CD4-positive, alpha-beta T cell (primary cell): ENCODE data around the gene CALML5. TPM values are rescaled to one million over a fixed set of nuclear protein-coding genes. Genes with fewer than 3 reads are reported as not detected.

Source experiments
- ATAC-seq: fragments of 200-7000 bp; cut with Tn5 transposase; one replicate; pipeline ENCODE4 v1.10.0; 2022; ENCODE audit warnings: mild to moderate bottlenecking; ENCODE audit not compliant: poor library complexity
- CTCF ChIA-PET: fragments of 350-600 bp; sonication (Branson Sonifier 250); formaldehyde crosslinking; loops from one replicate; lab custom pipeline; 2021; ENCODE audit warnings: antibody characterized with exemption, inconsistent platforms; lab: Charles Lee
- POLR2A ChIA-PET: fragments of 350-600 bp; sonication (Branson Sonifier 250); formaldehyde crosslinking; loops from one replicate; lab custom pipeline; 2021; ENCODE audit warnings: antibody characterized with exemption, inconsistent platforms; lab: Charles Lee
- DNase-seq, 14 experiments: peaks; one replicate each; pipeline ENCODE4 v3.0.0-alpha.2; 2013 to 2020; ENCODE audit warnings: mixed read lengths in 2 of 14
- H3K27ac ChIP-seq, 2 donors: one replicate each; pipeline versions ENCODE4 v1.5.1 to v1.7.0; 2013; ENCODE audit warnings: low read length in 2 of 2, low read depth in 1 of 2, mild to moderate bottlenecking in 1 of 2
- H3K27me3 ChIP-seq, 2 experiments: 1 replicate in 1 of 2; 2 replicates in 1 of 2; pipeline versions ENCODE4 v1.6.1 to v1.7.0; 2013; ENCODE audit warnings: low read length in 2 of 2, control low read depth in 1 of 2, mild to moderate bottlenecking in 1 of 2, moderate library complexity in 1 of 2; ENCODE audit not compliant: insufficient read depth in 2 of 2, control insufficient read depth in 1 of 2
- H3K36me3 ChIP-seq: one replicate; pipeline ENCODE4 v1.6.1; 2013; ENCODE audit warnings: low read length, control low read depth; ENCODE audit not compliant: insufficient read depth
- H3K4me1 ChIP-seq: one replicate; pipeline ENCODE4 v1.6.1; 2013; ENCODE audit warnings: low read length, control low read depth; ENCODE audit not compliant: insufficient read depth
- H3K4me3 ChIP-seq: one replicate; pipeline ENCODE4 v1.5.1; 2013; ENCODE audit warnings: mild to moderate bottlenecking, low read length, moderate library complexity
- H3K9me3 ChIP-seq, 2 experiments: 1 replicate in 1 of 2; 2 replicates in 1 of 2; pipeline versions ENCODE4 v1.6.1 to v1.7.0; 2013; ENCODE audit warnings: low read length in 2 of 2, mild to moderate bottlenecking in 2 of 2, control low read depth in 1 of 2, moderate library complexity in 1 of 2; ENCODE audit not compliant: control insufficient read depth in 1 of 2, insufficient read depth in 1 of 2
- H3K27ac Mint-ChIP-seq: one replicate; pipeline ENCODE4 v1.8.0; 2020; ENCODE audit warnings: mixed read lengths
- H3K27me3 Mint-ChIP-seq: one replicate; pipeline ENCODE4 v1.8.0; 2021; ENCODE audit warnings: mixed read lengths
- H3K36me3 Mint-ChIP-seq: one replicate; pipeline ENCODE4 v1.8.0; 2021; ENCODE audit warnings: low read depth, mixed read lengths
- H3K4me1 Mint-ChIP-seq: one replicate; pipeline ENCODE4 v1.8.0; 2021; ENCODE audit warnings: low read depth, mixed read lengths
- H3K4me3 Mint-ChIP-seq: one replicate; pipeline ENCODE4 v1.8.0; 2020; ENCODE audit warnings: mild to moderate bottlenecking, mixed read lengths
- H3K9me3 Mint-ChIP-seq: one replicate; pipeline ENCODE4 v1.8.0; 2020; ENCODE audit warnings: mixed read lengths
- intact Hi-C, 2 experiments: fragments of 100-400 bp; cut with DNase I in 1 of 2; cut with micrococcal nuclease in 1 of 2; formaldehyde crosslinking; loops; one replicate each; pipeline versions ENCODE4 v1.15.1 to v1.9.0; 2023 to 2025; cut with DNase I, micrococcal nuclease
- total RNA-seq, 174 experiments: library from RNA in 2 of 174; stranded (reverse) in 2 of 174; gene quantifications; one replicate each; pipeline ENCODE4 v1.2.3 and lab custom pipeline; 2021 to 2026
- TF ChIP-seq, protein P1 (sequence below): fragments of 200-600 bp; IDR thresholded peaks from one replicate; pipeline ENCODE4 v1.8.0; 2022; ENCODE audit warnings: antibody characterized with exemption, mild to moderate bottlenecking

The CALML5 gene
- total RNA-seq, 2 experiments from 2014 or later, result not detected

- ChIA-PET CTCF (no interaction called here), POLR2A (no interaction called here)
- H3K36me3 ChIP-seq, result no peaks in the 10 kb centered on the region
- Mint-ChIP-seq H3K27ac (no peak overlapping the region), H3K9me3 (no peaks in the 10 kb centered on the region), H3K4me3 (no peak overlapping the region), H3K27me3 (no peaks in the 10 kb centered on the region), H3K4me1 (peaks cover 7% of the 10 kb centered on the region), H3K36me3 (no peaks in the 10 kb centered on the region)
- no peaks in the 10 kb centered on the region for H3K27me3 ChIP-seq
- ATAC-seq (no peak), DNase-seq (peak in 1 of 14 experiments; percentile 7)
- intact Hi-C loops, result no loop called here
- no peak overlapping the region for H3K4me3 ChIP-seq
- H3K9me3 ChIP-seq, result peaks cover 0 to 4% of the 10 kb centered on the region in 2 experiments
- TF ChIP-seq, protein P1, sequence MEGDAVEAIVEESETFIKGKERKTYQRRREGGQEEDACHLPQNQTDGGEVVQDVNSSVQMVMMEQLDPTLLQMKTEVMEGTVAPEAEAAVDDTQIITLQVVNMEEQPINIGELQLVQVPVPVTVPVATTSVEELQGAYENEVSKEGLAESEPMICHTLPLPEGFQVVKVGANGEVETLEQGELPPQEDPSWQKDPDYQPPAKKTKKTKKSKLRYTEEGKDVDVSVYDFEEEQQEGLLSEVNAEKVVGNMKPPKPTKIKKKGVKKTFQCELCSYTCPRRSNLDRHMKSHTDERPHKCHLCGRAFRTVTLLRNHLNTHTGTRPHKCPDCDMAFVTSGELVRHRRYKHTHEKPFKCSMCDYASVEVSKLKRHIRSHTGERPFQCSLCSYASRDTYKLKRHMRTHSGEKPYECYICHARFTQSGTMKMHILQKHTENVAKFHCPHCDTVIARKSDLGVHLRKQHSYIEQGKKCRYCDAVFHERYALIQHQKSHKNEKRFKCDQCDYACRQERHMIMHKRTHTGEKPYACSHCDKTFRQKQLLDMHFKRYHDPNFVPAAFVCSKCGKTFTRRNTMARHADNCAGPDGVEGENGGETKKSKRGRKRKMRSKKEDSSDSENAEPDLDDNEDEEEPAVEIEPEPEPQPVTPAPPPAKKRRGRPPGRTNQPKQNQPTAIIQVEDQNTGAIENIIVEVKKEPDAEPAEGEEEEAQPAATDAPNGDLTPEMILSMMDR, result no peak
- H3K4me1 ChIP-seq, result peaks cover 1% of the 10 kb centered on the region
- no peak overlapping the region for H3K27ac ChIP-seq
Measured at GRCh38 chr10:5518143-5518542, 18.8 kb upstream of the CALML5 start.

- intact Hi-C loops, result no loop called here
- no peak for ATAC-seq
Measured at GRCh38 chr10:5517546-5517945, 18.2 kb upstream of the CALML5 start.

DNA sequence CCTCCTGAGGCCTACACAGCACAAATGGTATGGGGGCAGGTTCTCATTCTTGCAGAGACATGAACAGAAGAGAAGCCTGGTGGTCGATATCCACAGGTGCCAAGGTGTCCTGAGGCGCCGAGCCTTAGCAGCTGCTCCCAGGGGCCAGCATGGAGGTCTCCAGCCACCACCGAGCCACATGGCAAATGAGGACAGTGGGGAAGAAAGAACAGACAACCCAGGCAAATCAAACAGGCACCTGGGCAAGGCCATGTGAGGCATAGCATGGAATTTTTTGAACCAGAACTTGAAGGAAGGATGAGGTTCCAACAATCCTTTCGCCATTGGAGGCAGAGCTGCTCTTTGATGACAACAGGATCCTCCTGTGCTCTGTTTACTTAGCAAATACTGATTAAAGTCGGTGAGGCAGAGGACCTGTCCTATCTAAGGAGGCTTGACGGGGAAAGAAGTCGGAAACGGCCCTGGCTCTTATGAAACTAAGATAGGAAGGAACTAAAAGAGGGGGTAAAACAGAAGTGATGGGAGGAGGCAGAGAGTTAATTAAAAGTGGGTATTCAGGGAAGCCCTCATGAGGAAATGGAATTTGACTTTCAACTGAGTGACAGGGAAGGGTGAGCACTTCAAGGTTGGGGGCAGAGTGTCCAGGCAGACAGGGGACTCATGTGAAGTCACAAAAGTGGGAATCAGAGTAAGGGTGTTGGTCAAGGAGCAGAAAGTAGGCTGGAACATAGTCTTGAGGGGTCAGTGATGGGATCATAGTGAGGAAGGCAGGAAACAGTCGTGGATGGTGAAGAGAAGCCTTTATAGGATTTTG is 16.8 kb upstream of the CALML5 start:
- Histone ChIP-seq H3K27me3 (no peaks in the 10 kb centered on the region), H3K4me1 (peaks cover 8% of the 10 kb centered on the region), H3K9me3 (peaks cover 0 to 4% of the 10 kb centered on the region in 2 experiments), H3K36me3 (no peaks in the 10 kb centered on the region), H3K27ac (no peak overlapping the region), H3K4me3 (no peak overlapping the region)
- Mint-ChIP-seq H3K4me1 (peaks cover 19% of the 10 kb centered on the region), H3K4me3 (no peak overlapping the region), H3K9me3 (no peaks in the 10 kb centered on the region), H3K27me3 (no peaks in the 10 kb centered on the region), H3K27ac (no peak overlapping the region), H3K36me3 (no peaks in the 10 kb centered on the region)
- intact Hi-C loops, result no loop called here
- ATAC-seq (no peak), DNase-seq (no peak)
- TF ChIP-seq, protein P1, result no peak
- ChIA-PET POLR2A (no interaction called here), CTCF (no interaction called here)

More at GRCh38 chr10:5517546-5517945, 18.2 kb upstream of the CALML5 start:
- DNase-seq, result no peak
- no peaks in the 10 kb centered on the region for H3K36me3 Mint-ChIP-seq
- peaks cover 13% of the 10 kb centered on the region for H3K4me1 Mint-ChIP-seq
- POLR2A ChIA-PET, result no interaction called here
- no peaks in the 10 kb centered on the region for H3K27me3 Mint-ChIP-seq
- CTCF ChIA-PET, result no interaction called here
- TF ChIP-seq, protein P1, result no peak
- peaks cover 7% of the 10 kb centered on the region for H3K4me1 ChIP-seq
- no peak overlapping the region for H3K27ac ChIP-seq
- no peaks in the 10 kb centered on the region for H3K9me3 Mint-ChIP-seq
- no peaks in the 10 kb centered on the region for H3K36me3 ChIP-seq
- no peak overlapping the region for H3K4me3 ChIP-seq
- H3K4me3 Mint-ChIP-seq, result no peak overlapping the region
- peaks cover 0 to 4% of the 10 kb centered on the region in 2 experiments for H3K9me3 ChIP-seq
- H3K27me3 ChIP-seq, result no peaks in the 10 kb centered on the region
- no peak overlapping the region for H3K27ac Mint-ChIP-seq
